ENCODE results near the gene CDK16.

The CDK16 gene

GRCh38 chrX:47196098-47196497 is 22.4 kb upstream of the CDK16 start:
- Histone ChIP-seq H3K27me3 (ENCODE audit: insufficient read depth, low read depth) (no peaks in the 10 kb centered on the region), H2AFZ (ENCODE audit: low read depth) (no peak overlapping the region), H4K20me1 (ENCODE audit: insufficient read depth) (no peaks in the 10 kb centered on the region), H3K9ac (no peak overlapping the region), H3K4me3 (IDR thresholded peaks at IDR 0.05; ENCODE audit: insufficient read depth, low read depth, low read length) (no peak overlapping the region), H3K4me1 (ENCODE audit: low read depth, poor library complexity, severe bottlenecking) (peaks cover 39% of the 10 kb centered on the region), H3K79me2 (ENCODE audit: insufficient read depth, low read depth) (peaks cover 52% of the 10 kb centered on the region), H3K36me3 (ENCODE audit: insufficient read depth) (no peaks in the 10 kb centered on the region), H3K4me2 (peak overlapping the region; percentile 85), H3K27ac (no peak overlapping the region)
- TF ChIP-seq CTCF (conservative IDR thresholded peaks at IDR 0.05; ENCODE audit: low read depth, low read length) = no peak

GRCh38 chrX:47197526-47197925 is 21.0 kb upstream of the CDK16 start:
- no peak for TF ChIP-seq CTCF (conservative IDR thresholded peaks at IDR 0.05; ENCODE audit: low read depth, low read length)
- Histone ChIP-seq H3K36me3 (ENCODE audit: insufficient read depth) (no peaks in the 10 kb centered on the region), H3K27me3 (ENCODE audit: insufficient read depth, low read depth) (no peaks in the 10 kb centered on the region), H4K20me1 (ENCODE audit: insufficient read depth) (no peaks in the 10 kb centered on the region), H3K79me2 (ENCODE audit: insufficient read depth, low read depth) (peaks cover 47% of the 10 kb centered on the region), H2AFZ (ENCODE audit: low read depth) (no peak overlapping the region), H3K27ac (no peak overlapping the region), H3K4me1 (ENCODE audit: low read depth, poor library complexity, severe bottlenecking) (peaks cover 37% of the 10 kb centered on the region), H3K4me3 (IDR thresholded peaks at IDR 0.05; ENCODE audit: insufficient read depth, low read depth, low read length) (no peak overlapping the region), H3K9ac (no peak overlapping the region), H3K4me2 (no peak overlapping the region)

GRCh38 chrX:47198026-47198686 is 20.3 kb upstream of the CDK16 start:
- Histone ChIP-seq H3K4me1 (ENCODE audit: low read depth, poor library complexity, severe bottlenecking) (peaks cover 30% of the 10 kb centered on the region), H3K4me2 (no peak overlapping the region), H3K9ac (no peak overlapping the region), H3K27me3 (ENCODE audit: insufficient read depth, low read depth) (no peaks in the 10 kb centered on the region), H3K27ac (no peak overlapping the region), H2AFZ (ENCODE audit: low read depth) (no peak overlapping the region), H3K4me3 (IDR thresholded peaks at IDR 0.05; ENCODE audit: insufficient read depth, low read depth, low read length) (no peak overlapping the region), H3K79me2 (ENCODE audit: insufficient read depth, low read depth) (peaks cover 47% of the 10 kb centered on the region), H4K20me1 (ENCODE audit: insufficient read depth) (no peaks in the 10 kb centered on the region), H3K36me3 (ENCODE audit: insufficient read depth) (no peaks in the 10 kb centered on the region)
- TF ChIP-seq CTCF (conservative IDR thresholded peaks at IDR 0.05; ENCODE audit: low read depth, low read length) = no peak

- Histone ChIP-seq H3K4me1 (ENCODE audit: low read depth, poor library complexity, severe bottlenecking) (peaks cover 29% of the 10 kb centered on the region), H3K4me2 (no peak overlapping the region), H2AFZ (ENCODE audit: low read depth) (no peak overlapping the region), H3K9ac (no peak overlapping the region), H4K20me1 (ENCODE audit: insufficient read depth) (no peaks in the 10 kb centered on the region), H3K36me3 (ENCODE audit: insufficient read depth) (no peaks in the 10 kb centered on the region), H3K27me3 (ENCODE audit: insufficient read depth, low read depth) (no peaks in the 10 kb centered on the region), H3K4me3 (IDR thresholded peaks at IDR 0.05; ENCODE audit: insufficient read depth, low read depth, low read length) (no peak overlapping the region), H3K79me2 (ENCODE audit: insufficient read depth, low read depth) (peaks cover 47% of the 10 kb centered on the region), H3K27ac (no peak overlapping the region)
- TF ChIP-seq CTCF (conservative IDR thresholded peaks at IDR 0.05; ENCODE audit: low read depth, low read length) = no peak
Observed at GRCh38 chrX:47198687-47199080, 19.8 kb upstream of the CDK16 start.
